BLaER1 (cell line): ENCODE results near the gene CIITA.

ENCODE experiments used
- H3K27ac ChIP-seq: shearing (Covaris generic); formaldehyde crosslinking; 2 replicates; pipeline ENCODE4 v1.8.1; 2022
- H3K27me3 ChIP-seq: shearing (Covaris generic); formaldehyde crosslinking; 2 replicates; pipeline ENCODE4 v1.8.1; 2022
- H3K36me3 ChIP-seq: shearing (Covaris generic); formaldehyde crosslinking; 2 replicates; pipeline ENCODE4 v1.8.1; 2022
- H3K4me1 ChIP-seq: shearing (Covaris generic); formaldehyde crosslinking; 2 replicates; pipeline ENCODE4 v1.8.1; 2022
- H3K4me2 ChIP-seq: shearing (Covaris generic); formaldehyde crosslinking; 2 replicates; pipeline ENCODE4 v1.8.1; 2022
- H3K4me3 ChIP-seq: shearing (Covaris generic); formaldehyde crosslinking; 2 replicates; pipeline ENCODE4 v1.8.1; 2022
- H3K9ac ChIP-seq: shearing (Covaris generic); formaldehyde crosslinking; 2 replicates; pipeline ENCODE4 v1.8.1; 2022
- H3K9me3 ChIP-seq: shearing (Covaris generic); formaldehyde crosslinking; 2 replicates; pipeline ENCODE4 v1.8.1; 2022
- H4K20me1 ChIP-seq: shearing (Covaris generic); formaldehyde crosslinking; 2 replicates; pipeline ENCODE4 v1.8.1; 2022
- Cebpa-rat ChIP-seq: shearing (Covaris generic); IDR thresholded peaks from 2 replicates; pipeline ENCODE4 v1.8.1; 2022

Gene CIITA

GRCh38 chr16:10888320-10888937, 11.4 kb downstream of the CIITA start:
- Histone ChIP-seq H4K20me1 (peaks cover 90% of the 10 kb centered on the region), H3K9ac (peak overlapping the region; percentile 63), H3K4me2 (peak overlapping the region; percentile 94)

GRCh38 chr16:10889855-10890254, 12.9 kb downstream of the CIITA start:
- Histone ChIP-seq H3K4me2 (peak overlapping the region; percentile 94), H3K9me3 (peaks cover 5% of the 10 kb centered on the region; the same call in 1 of the 2 replicates), H3K9ac (peak overlapping the region; percentile 63), H3K27ac (peak overlapping the region; percentile 80), H3K4me3 (peak overlapping the region; percentile 45; the same call in 1 of the 2 replicates), H3K27me3 (no peaks in the 10 kb centered on the region), H3K36me3 (peaks cover 85% of the 10 kb centered on the region), H3K4me1 (peaks cover 100% of the 10 kb centered on the region), H4K20me1 (peaks cover 90% of the 10 kb centered on the region)
- TF ChIP-seq Cebpa-rat, result no peak

More at GRCh38 chr16:10888320-10888937, 11.4 kb downstream of the CIITA start:
- no peak for TF ChIP-seq Cebpa-rat
- Histone ChIP-seq H3K4me1 (peaks cover 100% of the 10 kb centered on the region), H3K4me3 (peak overlapping the region; percentile 45; the same call in 1 of the 2 replicates), H3K36me3 (peaks cover 86% of the 10 kb centered on the region), H3K9me3 (peaks cover 5% of the 10 kb centered on the region; the same call in 1 of the 2 replicates), H3K27ac (peak overlapping the region; percentile 80), H3K27me3 (no peaks in the 10 kb centered on the region)

- H3K9ac ChIP-seq, result no peak overlapping the region
- H3K27me3 ChIP-seq, result no peaks in the 10 kb centered on the region
- H3K4me3 ChIP-seq, result peak overlapping the region; percentile 27
- TF ChIP-seq Cebpa-rat, result no peak
- peaks cover 5% of the 10 kb centered on the region; the same call in 1 of the 2 replicates for H3K9me3 ChIP-seq
- H4K20me1 ChIP-seq, result peaks cover 90% of the 10 kb centered on the region
- H3K4me2 ChIP-seq, result peak overlapping the region; percentile 94
- H3K4me1 ChIP-seq, result peaks cover 93% of the 10 kb centered on the region
- H3K27ac ChIP-seq, result peak overlapping the region; percentile 66
- peaks cover 85% of the 10 kb centered on the region for H3K36me3 ChIP-seq
These were observed 15.8 kb downstream of the CIITA start for GRCh38 chr16:10892782-10893318.

- Histone ChIP-seq H4K20me1 (peaks cover 90% of the 10 kb centered on the region), H3K4me1 (peaks cover 68% of the 10 kb centered on the region), H3K9me3 (peaks cover 5% of the 10 kb centered on the region; the same call in 1 of the 2 replicates), H3K4me3 (no peak overlapping the region), H3K36me3 (peaks cover 86% of the 10 kb centered on the region), H3K4me2 (peak overlapping the region; percentile 13; the same call in 1 of the 2 replicates), H3K9ac (no peak overlapping the region), H3K27ac (no peak overlapping the region), H3K27me3 (no peaks in the 10 kb centered on the region)
- no peak for TF ChIP-seq Cebpa-rat
These were observed 18.3 kb downstream of the CIITA start for GRCh38 chr16:10895053-10895946.

GRCh38 chr16:10896165-10896564, 19.2 kb downstream of the CIITA start:
- peaks cover 94% of the 10 kb centered on the region for H4K20me1 ChIP-seq
- peak overlapping the region; percentile 13; the same call in 1 of the 2 replicates for H3K4me2 ChIP-seq
- H3K27ac ChIP-seq, result peak overlapping the region; percentile 3; the same call in 1 of the 2 replicates
- peaks cover 60% of the 10 kb centered on the region for H3K4me1 ChIP-seq
- peaks cover 90% of the 10 kb centered on the region for H3K36me3 ChIP-seq
- H3K4me3 ChIP-seq, result no peak overlapping the region
- peaks cover 5% of the 10 kb centered on the region; the same call in 1 of the 2 replicates for H3K9me3 ChIP-seq
- TF ChIP-seq Cebpa-rat, result no peak
- H3K9ac ChIP-seq, result no peak overlapping the region
- no peaks in the 10 kb centered on the region for H3K27me3 ChIP-seq

- Histone ChIP-seq H3K4me2 (peak overlapping the region; percentile 13; the same call in 1 of the 2 replicates), H3K36me3 (peaks cover 95% of the 10 kb centered on the region), H3K4me1 (peaks cover 54% of the 10 kb centered on the region), H3K27ac (peak overlapping the region; percentile 3; the same call in 1 of the 2 replicates), H3K9me3 (peaks cover 5% of the 10 kb centered on the region; the same call in 1 of the 2 replicates), H3K9ac (no peak overlapping the region), H4K20me1 (peaks cover 100% of the 10 kb centered on the region), H3K27me3 (no peaks in the 10 kb centered on the region), H3K4me3 (no peak overlapping the region)
- TF ChIP-seq Cebpa-rat, result no peak
These were observed 19.7 kb downstream of the CIITA start for GRCh38 chr16:10896723-10897122.

GRCh38 chr16:10897134-10897533, 20.1 kb downstream of the CIITA start:
- peaks cover 99% of the 10 kb centered on the region for H3K36me3 ChIP-seq
- H3K4me1 ChIP-seq, result peaks cover 50% of the 10 kb centered on the region
- no peak overlapping the region for H3K4me2 ChIP-seq
- H3K27ac ChIP-seq, result no peak overlapping the region
- no peak for TF ChIP-seq Cebpa-rat
- peaks cover under 1% of the 10 kb centered on the region; the same call in 1 of the 2 replicates for H3K9me3 ChIP-seq
- peaks cover 100% of the 10 kb centered on the region for H4K20me1 ChIP-seq
- no peak overlapping the region for H3K9ac ChIP-seq
- no peaks in the 10 kb centered on the region for H3K27me3 ChIP-seq
- no peak overlapping the region for H3K4me3 ChIP-seq

- Histone ChIP-seq H3K9ac (no peak overlapping the region), H3K36me3 (peaks cover 100% of the 10 kb centered on the region)
These were observed 26.0 kb downstream of the CIITA start for GRCh38 chr16:10902999-10903398.

GRCh38 chr16:10906482-10906881, 29.5 kb downstream of the CIITA start:
- H3K36me3 ChIP-seq, result peaks cover 95% of the 10 kb centered on the region
- peaks cover 36% of the 10 kb centered on the region for H3K4me1 ChIP-seq
- H3K27me3 ChIP-seq, result no peaks in the 10 kb centered on the region
- H3K9me3 ChIP-seq, result peaks cover 17% of the 10 kb centered on the region
- no peak overlapping the region for H3K9ac ChIP-seq
- H3K4me2 ChIP-seq, result no peak overlapping the region
- peaks cover 96% of the 10 kb centered on the region for H4K20me1 ChIP-seq
- no peak overlapping the region for H3K27ac ChIP-seq
- TF ChIP-seq Cebpa-rat, result no peak
- no peak overlapping the region for H3K4me3 ChIP-seq

More at GRCh38 chr16:10902999-10903398, 26.0 kb downstream of the CIITA start:
- TF ChIP-seq Cebpa-rat, result no peak
- H3K27me3 ChIP-seq, result no peaks in the 10 kb centered on the region
- H3K9me3 ChIP-seq, result peaks cover 13% of the 10 kb centered on the region
- H3K4me1 ChIP-seq, result peaks cover 4% of the 10 kb centered on the region; the same call in 1 of the 2 replicates
- H4K20me1 ChIP-seq, result peaks cover 100% of the 10 kb centered on the region
- no peak overlapping the region for H3K4me2 ChIP-seq
- no peak overlapping the region for H3K4me3 ChIP-seq
- no peak overlapping the region for H3K27ac ChIP-seq
